BE2C (cell line): ENCODE results near the gene ANKRD53.

Experiments used
- DNase-seq: peaks from one replicate; pipeline ENCODE4 v3.0.0-alpha.2; 2020
- H3K27me3 ChIP-seq: fragments of 250-450 bp; sonication (Bioruptor Pico); 2 replicates; pipeline ENCODE4 v1.5.1; 2020; ENCODE audit warnings: mild to moderate bottlenecking
- H3K36me3 ChIP-seq: fragments of 250-450 bp; sonication (Bioruptor Pico); 2 replicates; pipeline ENCODE4 v1.5.1; 2020; ENCODE audit warnings: mild to moderate bottlenecking
- H3K4me1 ChIP-seq: fragments of 250-450 bp; sonication (Bioruptor Pico); 2 replicates; pipeline ENCODE4 v1.5.1; 2020
- H3K4me3 ChIP-seq: 2 replicates; pipeline ENCODE4 v1.5.1; 2011; ENCODE audit warnings: low read depth, low read length
- H3K9me3 ChIP-seq: fragments of 250-450 bp; sonication (Bioruptor Pico); 2 replicates; pipeline ENCODE4 v1.5.1; 2020
- CTCF ChIP-seq: IDR thresholded peaks from 2 replicates; pipeline ENCODE4 v1.5.1; 2012; ENCODE audit warnings: mild to moderate bottlenecking, low read depth, low read length

The ANKRD53 gene

GRCh38 chr2:70975237-70975636, 3.2 kb upstream of the ANKRD53 start:
- no peaks in the 10 kb centered on the region for H3K9me3 ChIP-seq
- no peaks in the 10 kb centered on the region for H3K36me3 ChIP-seq
- TF ChIP-seq CTCF: no peak
- no peaks in the 10 kb centered on the region for H3K27me3 ChIP-seq
- no peaks in the 10 kb centered on the region for H3K4me1 ChIP-seq
- no peak for DNase-seq
- H3K4me3 ChIP-seq: no peak overlapping the region

- Histone ChIP-seq H3K4me3 (peak overlapping the region; percentile 67), H3K9me3 (no peaks in the 10 kb centered on the region), H3K27me3 (no peaks in the 10 kb centered on the region), H3K4me1 (no peaks in the 10 kb centered on the region), H3K36me3 (no peaks in the 10 kb centered on the region)
- DNase-seq: no peak
- TF ChIP-seq CTCF: no peak
Observed at GRCh38 chr2:70977605-70978205, 725 bp upstream of the ANKRD53 start.

GRCh38 chr2:70979180-70979488, 704 bp downstream of the ANKRD53 start:
- H3K9me3 ChIP-seq: no peaks in the 10 kb centered on the region
- no peaks in the 10 kb centered on the region for H3K36me3 ChIP-seq
- TF ChIP-seq CTCF: no peak
- no peak for DNase-seq
- H3K4me3 ChIP-seq: no peak overlapping the region
- H3K27me3 ChIP-seq: no peaks in the 10 kb centered on the region
- no peaks in the 10 kb centered on the region for H3K4me1 ChIP-seq

- no peak for DNase-seq
- H3K4me3 ChIP-seq: no peak overlapping the region
- no peaks in the 10 kb centered on the region for H3K9me3 ChIP-seq
- H3K27me3 ChIP-seq: no peaks in the 10 kb centered on the region
- H3K36me3 ChIP-seq: no peaks in the 10 kb centered on the region
- no peak for TF ChIP-seq CTCF
- H3K4me1 ChIP-seq: no peaks in the 10 kb centered on the region
Observed at GRCh38 chr2:70979626-70980025, 1.2 kb downstream of the ANKRD53 start.

- no peak for TF ChIP-seq CTCF
- no peaks in the 10 kb centered on the region for H3K36me3 ChIP-seq
- no peak overlapping the region for H3K4me3 ChIP-seq
- H3K9me3 ChIP-seq: no peaks in the 10 kb centered on the region
- no peaks in the 10 kb centered on the region for H3K27me3 ChIP-seq
- H3K4me1 ChIP-seq: no peaks in the 10 kb centered on the region
- no peak for DNase-seq
Observed at GRCh38 chr2:70981421-70981820, 3.0 kb downstream of the ANKRD53 start.

GRCh38 chr2:70981866-70982810, 3.7 kb downstream of the ANKRD53 start:
- TF ChIP-seq CTCF: no peak
- Histone ChIP-seq H3K27me3 (no peaks in the 10 kb centered on the region), H3K36me3 (no peaks in the 10 kb centered on the region), H3K9me3 (no peaks in the 10 kb centered on the region), H3K4me3 (no peak overlapping the region), H3K4me1 (no peaks in the 10 kb centered on the region)
- DNase-seq: no peak
